Motor neuron (in vitro differentiated cells): ENCODE results near the gene PNMA8B. TPM values are rescaled to one million over a fixed set of nuclear protein-coding genes. Genes with fewer than 3 reads are reported as not detected.
"Not testable (repeated sequence)": the region's sequence is repeated elsewhere in the genome, so short reads cannot be mapped to it uniquely, and the experiment has no call there.

Source experiments
- ATAC-seq, 8 experiments: fragments of 200-7000 bp; cut with Tn5 transposase; replicated peaks in 6 of 8; 2 replicates each; pipeline ENCODE4 v1.8.0; 2021; ENCODE audit warnings: mild to moderate bottlenecking in 8 of 8, moderate library complexity in 8 of 8
- H3K27ac ChIP-seq, 2 donors: fragments of 250-450 bp; sonication (Bioruptor Pico); 2 replicates each; pipeline ENCODE4 v1.9.0; 2021; ENCODE audit warnings: antibody characterized with exemption in 2 of 2, mild to moderate bottlenecking in 2 of 2, moderate library complexity in 1 of 2
- H3K4me1 ChIP-seq, 2 donors: fragments of 250-450 bp; sonication (Bioruptor Pico); replicated peaks in 1 of 2; 2 replicates each; pipeline ENCODE4 v1.6.1; 2021; ENCODE audit warnings: antibody characterized with exemption in 2 of 2, mild to moderate bottlenecking in 2 of 2, moderate library complexity in 1 of 2
- H3K4me3 ChIP-seq, 5 donors: fragments of 250-450 bp; sonication (Bioruptor Pico); 2 replicates each; pipeline ENCODE4 v1.9.0; 2021; ENCODE audit warnings: antibody characterized with exemption in 5 of 5, mild to moderate bottlenecking in 5 of 5, moderate library complexity in 4 of 5
- WGBS, 10 experiments: fragments of 450-650 bp; shearing (Covaris generic); methylation state at CpG; one replicate each; pipeline ENCODE4 v1.0.0; 2022; 5-methylcytosine and 5-hydroxymethylcytosine counted together
- in situ Hi-C, 9 experiments: fragments of 400-800 bp; cut with MboI; loops; one replicate each; pipeline ENCODE4 v1.15.0; 2021; ENCODE audit warnings: low sequenced_read_pairs in 9 of 9, low pct_unique_long_range_greater_than_20kb in 2 of 9; ENCODE audit not compliant: unreplicated experiment in 9 of 9
- total RNA-seq, 8 experiments: library from RNA; unstranded; fragments of 300-600 nt; gene quantifications; 2 replicates each; pipeline versions ENCODE4 v1.2.3 to v1.2.4, GENCODE V29; 2022

Gene PNMA8B
- total RNA-seq, 8 experiments from 2014 or later = 0.09 to 7.7 (median 4.4) TPM

DNA sequence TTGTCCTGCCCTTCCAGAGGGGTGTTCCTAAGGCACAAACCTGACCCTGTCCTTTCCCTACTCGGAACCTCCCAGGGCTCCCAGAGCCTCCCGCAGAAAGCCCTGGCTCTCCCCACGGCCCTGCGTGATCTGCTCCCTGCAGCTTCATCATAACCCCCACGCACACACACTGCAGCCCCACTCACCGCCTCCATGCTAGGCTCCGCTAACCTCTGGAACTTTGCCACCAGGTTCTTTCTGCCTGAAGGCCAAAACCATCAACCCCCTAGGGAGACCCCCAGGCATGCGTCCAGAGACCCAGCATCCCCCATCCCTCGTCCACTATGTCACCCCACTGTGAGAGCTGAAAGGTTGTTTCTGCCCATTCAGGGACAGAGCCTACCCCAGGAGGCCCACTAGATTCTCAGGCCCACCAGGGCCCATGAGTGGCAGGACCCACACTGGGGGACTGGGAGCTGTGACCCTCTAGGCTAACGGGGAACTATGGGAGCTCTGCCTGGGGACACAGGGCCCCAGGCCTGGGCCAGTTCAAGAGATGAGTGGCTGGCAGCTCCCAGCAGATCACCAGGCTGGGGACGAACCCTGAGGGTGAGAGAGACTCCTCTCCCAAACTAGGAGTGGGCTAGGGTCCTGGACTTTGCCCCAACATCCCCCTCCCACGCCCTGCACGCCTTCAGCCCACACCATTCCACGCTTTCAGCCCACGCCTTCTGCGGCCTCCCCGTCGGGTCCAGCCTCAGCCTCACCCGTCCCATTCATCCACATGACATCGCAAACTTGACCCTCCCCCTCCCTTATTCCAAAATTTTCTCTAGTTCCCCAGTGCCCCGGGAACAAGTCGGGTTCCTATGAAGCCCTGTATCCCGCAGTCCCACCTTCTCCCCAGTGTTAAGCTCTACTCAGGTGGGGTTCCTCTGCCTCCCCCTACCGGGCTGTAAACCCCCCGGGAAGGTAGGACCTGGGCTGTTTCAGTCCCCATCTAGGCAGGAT lies 33.2 kb upstream of the PNMA8B start:
- Histone ChIP-seq H3K4me3 (no peak overlapping the region), H3K27ac (no peak overlapping the region), H3K4me1 (peaks cover 17 to 22% of the 10 kb centered on the region in 2 donors)
- in situ Hi-C loops = loop anchor here in 2 of 9 experiments (25.0 kb wide), 2 partner anchors 133 to 242 kb away; partner anchors contain the start of genes DACT3 (in 1 of the 2) and HIF3A (in 1 of the 2)
- peak in 6 of 8 experiments; percentile 2 to 31 (median 4) for ATAC-seq
- WGBS, 10 experiments = 55 to 84% (median 74%) methylated on average over 1 to 11 of the region's 25 CpGs; no CpG with 5 or more reads in 6 of the 10 experiments

DNA sequence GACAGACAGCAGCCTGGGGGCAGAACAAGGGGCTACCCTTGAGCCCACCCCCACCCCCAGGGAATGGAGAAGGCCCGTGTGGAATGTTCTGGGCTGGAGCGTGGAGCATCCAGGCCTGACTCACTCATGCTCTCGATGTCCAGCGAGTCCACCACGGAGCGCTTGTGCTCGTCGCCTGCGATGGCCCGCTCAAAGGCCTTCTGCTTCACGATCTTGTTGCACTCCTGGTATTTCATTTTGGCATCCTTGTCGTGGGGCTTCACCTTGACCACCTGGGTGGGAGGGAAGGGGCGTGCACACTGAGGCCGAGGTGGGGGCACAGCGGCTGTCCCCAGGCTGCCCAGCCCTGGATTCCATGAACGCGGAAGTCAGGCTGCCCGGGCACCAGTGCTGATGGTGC lies 31.1 kb upstream of the PNMA8B start:
- ATAC-seq, H3K4me3 ChIP-seq, H3K27ac ChIP-seq, H3K4me1 ChIP-seq: not testable (repeated sequence)
- WGBS, 10 experiments = 61% methylated on average over 5 of the region's 18 CpGs; no CpG with 5 or more reads in 9 of the 10 experiments
- in situ Hi-C loops = loop anchor here in 2 of 9 experiments (25.0 kb wide), 2 partner anchors 136 to 240 kb away; partner anchors contain the start of genes DACT3 (in 1 of the 2) and HIF3A (in 1 of the 2)

GRCh38 chr19:46524308-46524707 lies 28.6 kb upstream of the PNMA8B start:
- no peak overlapping the region for H3K27ac ChIP-seq
- in situ Hi-C loops = loop anchor here in 2 of 9 experiments (25.0 kb wide), 1 partner anchor 237 kb away; the partner anchor contains the start of gene HIF3A (in 2 of the 2)
- 17 to 100% (median 70%) methylated on average over 1 to 2 of the region's 2 CpGs; no CpG with 5 or more reads in 3 of the 10 experiments for WGBS, 10 experiments
- no peak for ATAC-seq
- H3K4me3 ChIP-seq = no peak overlapping the region
- H3K4me1 ChIP-seq = peaks cover 0 to 2% of the 10 kb centered on the region in 2 donors

GRCh38 chr19:46522988-46523387 lies 27.3 kb upstream of the PNMA8B start:
- H3K4me3 ChIP-seq, ATAC-seq, H3K27ac ChIP-seq, H3K4me1 ChIP-seq: not testable (repeated sequence)
- in situ Hi-C loops = loop anchor here in 2 of 9 experiments (25.0 kb wide), 1 partner anchor 236 kb away; the partner anchor contains the start of gene HIF3A (in 2 of the 2)
- 59 to 100% (median 80%) methylated on average over 1 to 4 of the region's 4 CpGs; no CpG with 5 or more reads in 2 of the 10 experiments for WGBS, 10 experiments

GRCh38 chr19:46521241-46521868 lies 25.7 kb upstream of the PNMA8B start:
- WGBS, 10 experiments = 31 to 100% (median 90%) methylated on average over 1 to 14 of the region's 14 CpGs; no CpG with 5 or more reads in 1 of the 10 experiments
- in situ Hi-C loops = loop anchor here in 2 of 9 experiments (25.0 kb wide), 1 partner anchor 234 kb away; the partner anchor contains the start of gene HIF3A (in 2 of the 2)
- Histone ChIP-seq H3K27ac (no peak overlapping the region), H3K4me3 (no peak overlapping the region), H3K4me1 (no peaks in the 10 kb centered on the region)
- no peak for ATAC-seq

- Histone ChIP-seq H3K4me1 (no peaks in the 10 kb centered on the region), H3K27ac (no peak overlapping the region), H3K4me3 (no peak overlapping the region)
- no peak for ATAC-seq
- in situ Hi-C loops = loop anchor here in 2 of 9 experiments (25.0 kb wide), 1 partner anchor 233 kb away; the partner anchor contains the start of gene HIF3A (in 2 of the 2)
- 0 to 100% (median 84%) methylated on average over 1 to 5 of the region's 6 CpGs; no CpG with 5 or more reads in 2 of the 10 experiments for WGBS, 10 experiments
Observed at GRCh38 chr19:46520616-46521015, 24.9 kb upstream of the PNMA8B start.

DNA sequence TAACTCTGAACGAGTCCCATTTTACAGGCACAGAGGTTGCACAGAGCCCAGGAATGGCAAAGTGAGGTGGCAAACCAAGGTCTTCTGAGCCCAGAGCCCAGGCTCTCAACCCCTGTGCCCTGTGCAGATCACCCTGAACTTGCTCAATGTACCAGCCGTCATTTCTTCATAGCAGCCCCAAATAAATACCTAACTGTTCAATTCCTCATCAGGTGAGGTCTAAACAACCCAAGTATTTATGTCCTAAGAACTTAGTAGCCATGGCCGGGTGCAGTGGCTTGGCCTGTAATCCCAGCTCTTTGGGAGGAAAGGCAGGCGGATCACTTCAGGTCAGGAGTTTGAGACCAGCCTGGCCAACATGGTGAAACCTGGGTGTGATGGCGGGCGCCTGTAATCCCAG lies 21.8 kb upstream of the PNMA8B start:
- WGBS, 10 experiments = 69 to 100% (median 97%) methylated on average over 1 to 6 of the region's 6 CpGs

GRCh38 chr19:46515879-46516350 lies 20.2 kb upstream of the PNMA8B start:
- peak in 3 of 8 experiments; percentile 45 to 71 (median 59) for ATAC-seq
- no peak overlapping the region for H3K27ac ChIP-seq
- H3K4me3 ChIP-seq = no peak overlapping the region
- in situ Hi-C loops = loop anchor here in 2 of 9 experiments (25.0 kb wide), 1 partner anchor 229 kb away; the partner anchor contains the start of gene HIF3A (in 2 of the 2)
- WGBS, 10 experiments = 0 to 100% (median 44%) methylated on average over 1 to 4 of the region's 6 CpGs; no CpG with 5 or more reads in 2 of the 10 experiments
- H3K4me1 ChIP-seq = peaks cover 0 to 2% of the 10 kb centered on the region in 2 donors

More for the DNA sequence above, 21.8 kb upstream of the PNMA8B start:
- in situ Hi-C loops = loop anchor here in 2 of 9 experiments (25.0 kb wide), 1 partner anchor 230 kb away; the partner anchor contains the start of gene HIF3A (in 2 of the 2)
- Histone ChIP-seq H3K4me1 (peaks cover 0 to 2% of the 10 kb centered on the region in 2 donors), H3K4me3 (no peak overlapping the region), H3K27ac (no peak overlapping the region)
- no peak for ATAC-seq

DNA sequence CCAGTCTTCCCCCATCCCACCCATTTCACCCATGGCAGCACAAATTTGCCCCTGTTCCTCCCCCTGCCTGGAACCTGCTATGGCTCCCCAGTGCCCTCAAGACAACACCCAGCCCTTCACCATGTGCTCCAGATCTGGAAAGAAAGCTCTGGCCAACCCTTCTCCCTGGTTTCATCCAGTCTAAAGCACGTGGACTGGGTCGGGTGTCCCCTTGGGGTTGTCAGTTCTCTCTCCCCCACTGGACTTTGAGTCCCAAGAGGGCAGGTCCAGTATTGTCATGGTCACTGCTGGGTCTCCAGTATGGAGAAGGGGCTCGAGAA lies 19.6 kb upstream of the PNMA8B start:
- ATAC-seq = peak in 1 of 8 experiments; percentile 6
- WGBS, 10 experiments = 40 to 67% (median 60%) methylated on average over 1 to 3 of the region's 3 CpGs; no CpG with 5 or more reads in 7 of the 10 experiments
- in situ Hi-C loops = loop anchor here in 2 of 9 experiments (25.0 kb wide), 1 partner anchor 228 kb away; the partner anchor contains the start of gene HIF3A (in 2 of the 2)
- H3K27ac ChIP-seq = no peak overlapping the region
- H3K4me3 ChIP-seq = no peak overlapping the region
- H3K4me1 ChIP-seq = peaks cover 0 to 2% of the 10 kb centered on the region in 2 donors

- no peak overlapping the region for H3K27ac ChIP-seq
- peak in 1 of 8 experiments; percentile 4 for ATAC-seq
- 60 to 78% (median 74%) methylated on average over 1 to 5 of the region's 13 CpGs; no CpG with 5 or more reads in 5 of the 10 experiments for WGBS, 10 experiments
- H3K4me3 ChIP-seq = no peak overlapping the region
- in situ Hi-C loops = loop anchor here in 2 of 9 experiments (25.0 kb wide), 1 partner anchor 227 kb away; the partner anchor contains the start of gene HIF3A (in 2 of the 2)
- peaks cover 0 to 2% of the 10 kb centered on the region in 2 donors for H3K4me1 ChIP-seq
Observed at GRCh38 chr19:46514589-46515289, 19.1 kb upstream of the PNMA8B start.

GRCh38 chr19:46513461-46514236 lies 18.0 kb upstream of the PNMA8B start:
- Histone ChIP-seq H3K4me3 (no peak overlapping the region), H3K4me1 (peaks cover 0 to 2% of the 10 kb centered on the region in 2 donors), H3K27ac (no peak overlapping the region)
- WGBS, 10 experiments = 20 to 100% (median 29%) methylated on average over 1 to 27 of the region's 36 CpGs
- ATAC-seq = peak; percentile 80 to 97 (median 90)
- in situ Hi-C loops = loop anchor here in 2 of 9 experiments (25.0 kb wide), 1 partner anchor 226 kb away; the partner anchor contains the start of gene HIF3A (in 2 of the 2)
